Measurements from ENCODE around the gene PALB2. TPM values are rescaled to one million over a fixed set of nuclear protein-coding genes. Genes with fewer than 3 reads are reported as not detected.

The PALB2 gene
- polyA plus RNA-seq, 2 of the 4 experiments (the other 2 are of a cell fraction), result 13.9 to 17.4 TPM

- no peak for TF ChIP-seq HMGXB4 (CRISPR knock-in tag; IDR thresholded peaks at IDR 0.05; ENCODE audit: borderline replicate concordance)
- no peak for TF ChIP-seq HES2 (IDR thresholded peaks at IDR 0.05)
- no peak for TF ChIP-seq POLR2AphosphoS2 (conservative IDR thresholded peaks at IDR 0.05; ENCODE audit: low read length)
- no peak for TF ChIP-seq ATOH8 (CRISPR knock-in tag; IDR thresholded peaks at IDR 0.05; ENCODE audit: low read depth)
- TF ChIP-seq HOXA7 (CRISPR knock-in tag; IDR thresholded peaks at IDR 0.05), result no peak
- no peak for TF ChIP-seq ESRRA (IDR thresholded peaks at IDR 0.05; ENCODE audit: borderline replicate concordance, low read length)
These were observed 37.5 kb upstream of the PALB2 start, which contains the start of gene PLK1 (continued) for GRCh38 chr16:23678430-23679273.

GRCh38 chr16:23676924-23677480 lies 35.9 kb upstream of the PALB2 start:
- DNase-seq (ENCODE audit: low read depth in 1 of 2, low spot score in 1 of 2) (no peak), ATAC-seq (no peak)

GRCh38 chr16:23673971-23674614 lies 33.0 kb upstream of the PALB2 start:
- H3K4me1 ChIP-seq, result 0 out of 3 replicates have a peak, but pooled peaks cover 3% of the 10 kb centered on the region
- WGBS (ENCODE audit: missing lambda C conversion rate), result 88% methylated on average over 8 of the region's 8 CpGs
- CTCF ChIA-PET, result no interaction called here
- DNase-seq (ENCODE audit: low read depth in 1 of 2, low spot score in 1 of 2) (no peak), ATAC-seq (no peak), FAIRE-seq (no peak)
- no peak overlapping the region for H3K4me2 ChIP-seq
- H3K9me3 ChIP-seq, result no peaks in the 10 kb centered on the region
- H3K27ac ChIP-seq, result no peak overlapping the region
- POLR2A ChIA-PET, result no interaction called here
- H3K4me3 ChIP-seq, result no peak overlapping the region
- TF ChIP-seq CTCF (IDR thresholded peaks at IDR 0.05) (no peak), MYC (IDR thresholded peaks at IDR 0.05; ENCODE audit: borderline replicate concordance, low read length) (no peak), ATOH8 (CRISPR knock-in tag; IDR thresholded peaks at IDR 0.05; ENCODE audit: low read depth) (no peak), BHLHE40 (IDR thresholded peaks at IDR 0.05; ENCODE audit: low read depth, low read length) (no peak), TP53 (CRISPR knock-in tag; IDR thresholded peaks at IDR 0.05) (no peak)

More at GRCh38 chr16:23676924-23677480, 35.9 kb upstream of the PALB2 start:
- Histone ChIP-seq H3K27ac (no peak overlapping the region), H3K4me3 (no peak overlapping the region), H3K9me3 (no peaks in the 10 kb centered on the region), H3K4me1 (peaks cover 26% of the 10 kb centered on the region), H3K4me2 (no peak overlapping the region)
- POLR2A ChIA-PET, result no interaction called here
- no peak for TF ChIP-seq HMGXB4 (CRISPR knock-in tag; IDR thresholded peaks at IDR 0.05; ENCODE audit: borderline replicate concordance)
- no peak for TF ChIP-seq KDM1A (IDR thresholded peaks at IDR 0.05; ENCODE audit: low read depth)
- TF ChIP-seq HOXB13 (CRISPR knock-in tag; IDR thresholded peaks at IDR 0.05; ENCODE audit: low read depth), result no peak
- no peak for TF ChIP-seq HDAC2 (IDR thresholded peaks at IDR 0.05)
- no peak for TF ChIP-seq JUN (IDR thresholded peaks at IDR 0.05)
- no peak for TF ChIP-seq CEBPB (IDR thresholded peaks at IDR 0.05)
- TF ChIP-seq CHD2 (IDR thresholded peaks at IDR 0.05; ENCODE audit: low read length, partially characterized antibody), result no peak
- no peak for TF ChIP-seq RNF2 (IDR thresholded peaks at IDR 0.05; ENCODE audit: borderline replicate concordance, low read depth)
- no peak for TF ChIP-seq EHMT2 (IDR thresholded peaks at IDR 0.05; ENCODE audit: low read depth)
- no peak for TF ChIP-seq HOXA7 (CRISPR knock-in tag; IDR thresholded peaks at IDR 0.05)
- TF ChIP-seq HEYL (CRISPR knock-in tag; IDR thresholded peaks at IDR 0.05), result no peak
- TF ChIP-seq PHF8 (IDR thresholded peaks at IDR 0.05; ENCODE audit: borderline replicate concordance, low read depth), result no peak
- no peak for TF ChIP-seq ZC3H11A (IDR thresholded peaks at IDR 0.05)
- no peak for TF ChIP-seq BHLHE40 (IDR thresholded peaks at IDR 0.05; ENCODE audit: low read depth, low read length)
- no peak for TF ChIP-seq RCOR1 (IDR thresholded peaks at IDR 0.05; ENCODE audit: low read depth, low read length)
- TF ChIP-seq MAZ (IDR thresholded peaks at IDR 0.05; ENCODE audit: borderline replicate concordance, low read depth, low read length), result no peak
- CTCF ChIA-PET, result interaction anchor here (1.3 to 4.3 kb wide), 5 partner anchors 9 to 360 kb away, joined by 3 to 27 read pairs (median 6); no protein-coding TSS in a partner anchor
- WGBS (ENCODE audit: missing lambda C conversion rate), result 92% methylated on average over 2 of the region's 2 CpGs
- FAIRE-seq, result no peak

Measured in A549 (cell line).